Measurements from ENCODE around the gene POLE3.

DNA sequence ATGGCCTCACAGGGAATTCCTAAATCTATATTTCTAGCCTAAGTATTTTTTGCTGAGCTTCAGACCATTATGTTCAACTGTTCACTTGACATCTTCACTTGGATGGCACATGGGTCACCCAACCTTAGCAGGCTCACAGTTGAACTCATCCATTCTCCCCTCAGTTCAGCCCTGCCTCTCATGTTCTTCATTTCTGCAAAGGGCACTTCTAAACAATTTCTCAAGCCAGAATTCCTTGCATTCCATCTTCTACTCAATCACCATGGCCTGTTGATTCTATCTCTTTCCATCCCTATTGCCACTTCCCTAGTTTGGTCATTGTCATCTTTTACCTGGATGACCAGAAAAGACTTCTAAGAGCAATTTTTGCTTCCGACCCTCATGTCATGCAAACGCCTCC lies 45.8 kb upstream of the POLE3 start:
- TF ChIP-seq, protein P1, sequence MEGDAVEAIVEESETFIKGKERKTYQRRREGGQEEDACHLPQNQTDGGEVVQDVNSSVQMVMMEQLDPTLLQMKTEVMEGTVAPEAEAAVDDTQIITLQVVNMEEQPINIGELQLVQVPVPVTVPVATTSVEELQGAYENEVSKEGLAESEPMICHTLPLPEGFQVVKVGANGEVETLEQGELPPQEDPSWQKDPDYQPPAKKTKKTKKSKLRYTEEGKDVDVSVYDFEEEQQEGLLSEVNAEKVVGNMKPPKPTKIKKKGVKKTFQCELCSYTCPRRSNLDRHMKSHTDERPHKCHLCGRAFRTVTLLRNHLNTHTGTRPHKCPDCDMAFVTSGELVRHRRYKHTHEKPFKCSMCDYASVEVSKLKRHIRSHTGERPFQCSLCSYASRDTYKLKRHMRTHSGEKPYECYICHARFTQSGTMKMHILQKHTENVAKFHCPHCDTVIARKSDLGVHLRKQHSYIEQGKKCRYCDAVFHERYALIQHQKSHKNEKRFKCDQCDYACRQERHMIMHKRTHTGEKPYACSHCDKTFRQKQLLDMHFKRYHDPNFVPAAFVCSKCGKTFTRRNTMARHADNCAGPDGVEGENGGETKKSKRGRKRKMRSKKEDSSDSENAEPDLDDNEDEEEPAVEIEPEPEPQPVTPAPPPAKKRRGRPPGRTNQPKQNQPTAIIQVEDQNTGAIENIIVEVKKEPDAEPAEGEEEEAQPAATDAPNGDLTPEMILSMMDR (IDR thresholded peaks at IDR 0.05; ENCODE audit: low read length): no peak
- TF ChIP-seq EZH2 (optimal IDR thresholded peaks at IDR 0.05; ENCODE audit: low read depth, low read length): no peak

Data from MM.1S (cell line).